Mucosa of stomach (tissue), 1 donor: Measurements from ENCODE around the gene PAPSS1.

Experiments used
- H3K27me3 ChIP-seq: one replicate; pipeline ENCODE4 v1.7.0; 2013; ENCODE audit warnings: mild to moderate bottlenecking, low read length; ENCODE audit not compliant: control insufficient read depth, insufficient read depth
- H3K36me3 ChIP-seq: one replicate; pipeline ENCODE4 v1.7.0; 2013; ENCODE audit warnings: low read length; ENCODE audit not compliant: control insufficient read depth, insufficient read depth
- H3K4me1 ChIP-seq: one replicate; pipeline ENCODE4 v1.7.0; 2013; ENCODE audit warnings: mild to moderate bottlenecking, low read length; ENCODE audit not compliant: control insufficient read depth, insufficient read depth
- H3K4me3 ChIP-seq: one replicate; pipeline ENCODE4 v1.7.0; 2013; ENCODE audit warnings: low read length
- H3K9ac ChIP-seq: one replicate; pipeline ENCODE4 v1.7.0; 2013; ENCODE audit warnings: mild to moderate bottlenecking, low read length, moderate library complexity
- H3K9me3 ChIP-seq: one replicate; pipeline ENCODE4 v1.7.0; 2013; ENCODE audit warnings: mild to moderate bottlenecking, low read length, moderate library complexity; ENCODE audit not compliant: control insufficient read depth
- donor health status: Pancreatic carcinoma.

The PAPSS1 gene

GRCh38 chr4:107600983-107601382 is 119.1 kb downstream of the PAPSS1 start:
- Histone ChIP-seq H3K36me3 (no peaks in the 10 kb centered on the region), H3K4me3 (no peak overlapping the region), H3K9ac (no peak overlapping the region), H3K9me3 (no peaks in the 10 kb centered on the region), H3K27me3 (no peaks in the 10 kb centered on the region), H3K4me1 (no peaks in the 10 kb centered on the region)

- Histone ChIP-seq H3K9ac (no peak overlapping the region), H3K9me3 (no peaks in the 10 kb centered on the region), H3K4me3 (no peak overlapping the region), H3K27me3 (no peaks in the 10 kb centered on the region), H3K36me3 (no peaks in the 10 kb centered on the region), H3K4me1 (no peaks in the 10 kb centered on the region)
Measured at GRCh38 chr4:107600436-107600835, 119.6 kb downstream of the PAPSS1 start.

- Histone ChIP-seq H3K9me3 (no peaks in the 10 kb centered on the region), H3K27me3 (no peaks in the 10 kb centered on the region), H3K4me1 (no peaks in the 10 kb centered on the region), H3K4me3 (no peak overlapping the region), H3K36me3 (no peaks in the 10 kb centered on the region), H3K9ac (no peak overlapping the region)
Measured at GRCh38 chr4:107599841-107600240, 120.2 kb downstream of the PAPSS1 start.

GRCh38 chr4:107593230-107593629 is 126.8 kb downstream of the PAPSS1 start:
- Histone ChIP-seq H3K27me3 (no peaks in the 10 kb centered on the region), H3K9me3 (peaks cover 11% of the 10 kb centered on the region), H3K36me3 (no peaks in the 10 kb centered on the region), H3K4me1 (no peaks in the 10 kb centered on the region), H3K9ac (no peak overlapping the region), H3K4me3 (no peak overlapping the region)

- H3K27me3 ChIP-seq = no peaks in the 10 kb centered on the region
- H3K36me3 ChIP-seq = no peaks in the 10 kb centered on the region
- H3K9ac ChIP-seq = no peak overlapping the region
- no peak overlapping the region for H3K4me3 ChIP-seq
- no peaks in the 10 kb centered on the region for H3K4me1 ChIP-seq
- H3K9me3 ChIP-seq = peaks cover 11% of the 10 kb centered on the region
Measured at GRCh38 chr4:107592519-107592918, 127.5 kb downstream of the PAPSS1 start.

- H3K36me3 ChIP-seq = no peaks in the 10 kb centered on the region
- no peaks in the 10 kb centered on the region for H3K27me3 ChIP-seq
- no peaks in the 10 kb centered on the region for H3K4me1 ChIP-seq
- H3K9me3 ChIP-seq = peaks cover 11% of the 10 kb centered on the region
- H3K4me3 ChIP-seq = no peak overlapping the region
- no peak overlapping the region for H3K9ac ChIP-seq
Measured at GRCh38 chr4:107589269-107589668, 130.8 kb downstream of the PAPSS1 start.

- H3K4me1 ChIP-seq = no peaks in the 10 kb centered on the region
- H3K27me3 ChIP-seq = no peaks in the 10 kb centered on the region
- peaks cover 11% of the 10 kb centered on the region for H3K9me3 ChIP-seq
- no peak overlapping the region for H3K9ac ChIP-seq
- no peaks in the 10 kb centered on the region for H3K36me3 ChIP-seq
- no peak overlapping the region for H3K4me3 ChIP-seq
Measured at GRCh38 chr4:107586371-107586770, 133.7 kb downstream of the PAPSS1 start.

GRCh38 chr4:107579099-107579498 is 140.9 kb downstream of the PAPSS1 start:
- H3K9me3 ChIP-seq = no peaks in the 10 kb centered on the region
- no peaks in the 10 kb centered on the region for H3K36me3 ChIP-seq
- no peaks in the 10 kb centered on the region for H3K27me3 ChIP-seq
- no peak overlapping the region for H3K9ac ChIP-seq
- no peaks in the 10 kb centered on the region for H3K4me1 ChIP-seq
- no peak overlapping the region for H3K4me3 ChIP-seq

- Histone ChIP-seq H3K36me3 (no peaks in the 10 kb centered on the region), H3K27me3 (no peaks in the 10 kb centered on the region), H3K9ac (no peak overlapping the region), H3K4me3 (no peak overlapping the region), H3K4me1 (no peaks in the 10 kb centered on the region), H3K9me3 (no peaks in the 10 kb centered on the region)
Measured at GRCh38 chr4:107578321-107578720, 141.7 kb downstream of the PAPSS1 start.

GRCh38 chr4:107577743-107578142 is 142.3 kb downstream of the PAPSS1 start:
- H3K36me3 ChIP-seq = no peaks in the 10 kb centered on the region

GRCh38 chr4:107575243-107575642 is 144.8 kb downstream of the PAPSS1 start:
- Histone ChIP-seq H3K4me1 (no peaks in the 10 kb centered on the region), H3K36me3 (no peaks in the 10 kb centered on the region), H3K9me3 (no peaks in the 10 kb centered on the region), H3K27me3 (no peaks in the 10 kb centered on the region), H3K4me3 (no peak overlapping the region), H3K9ac (no peak overlapping the region)

More at GRCh38 chr4:107577743-107578142, 142.3 kb downstream of the PAPSS1 start:
- no peaks in the 10 kb centered on the region for H3K27me3 ChIP-seq
- H3K9ac ChIP-seq = no peak overlapping the region
- no peaks in the 10 kb centered on the region for H3K9me3 ChIP-seq
- H3K4me3 ChIP-seq = no peak overlapping the region
- H3K4me1 ChIP-seq = no peaks in the 10 kb centered on the region

GRCh38 chr4:107572281-107572680 is 147.8 kb downstream of the PAPSS1 start:
- no peaks in the 10 kb centered on the region for H3K27me3 ChIP-seq
- no peak overlapping the region for H3K9ac ChIP-seq
- H3K9me3 ChIP-seq = no peaks in the 10 kb centered on the region
- H3K4me1 ChIP-seq = no peaks in the 10 kb centered on the region
- no peaks in the 10 kb centered on the region for H3K36me3 ChIP-seq
- H3K4me3 ChIP-seq = no peak overlapping the region

GRCh38 chr4:107570952-107571351 is 149.1 kb downstream of the PAPSS1 start:
- Histone ChIP-seq H3K27me3 (no peaks in the 10 kb centered on the region), H3K4me1 (no peaks in the 10 kb centered on the region), H3K36me3 (no peaks in the 10 kb centered on the region), H3K9me3 (no peaks in the 10 kb centered on the region), H3K9ac (no peak overlapping the region), H3K4me3 (no peak overlapping the region)
